Nephron (organoid): Measurements from ENCODE around the gene DTD2.

ENCODE experiments used
- H3K27ac Mint-ChIP-seq, 3 experiments: 2 replicates each; pipeline ENCODE4 v1.8.0; 2020; ENCODE audit warnings: mixed read lengths in 3 of 3, mild to moderate bottlenecking in 2 of 3, moderate library complexity in 1 of 3
- H3K27me3 Mint-ChIP-seq: 2 replicates; pipeline ENCODE4 v1.8.0; 2021; ENCODE audit warnings: low read depth, mild to moderate bottlenecking, moderate library complexity, mixed read lengths
- H3K36me3 Mint-ChIP-seq: 2 replicates; pipeline ENCODE4 v1.8.0; 2020; ENCODE audit warnings: low read depth, mixed read lengths
- H3K4me1 Mint-ChIP-seq: 2 replicates; pipeline ENCODE4 v1.8.0; 2020; ENCODE audit warnings: mixed read lengths
- H3K4me3 Mint-ChIP-seq, 3 experiments: 2 replicates each; pipeline ENCODE4 v1.8.0; 2020; ENCODE audit warnings: mild to moderate bottlenecking in 3 of 3, mixed read lengths in 3 of 3, moderate library complexity in 2 of 3
- H3K9me3 Mint-ChIP-seq: 2 replicates; pipeline ENCODE4 v1.8.0; 2020; ENCODE audit warnings: mixed read lengths
- TF ChIP-seq, protein P1 (sequence below), 3 experiments: fragments of 200-600 bp; sonication (generic); IDR thresholded peaks; one replicate each; pipeline ENCODE4 v1.5.0; 2021; ENCODE audit warnings: antibody characterized with exemption in 3 of 3; ENCODE audit not compliant: unreplicated experiment in 3 of 3

Gene DTD2

GRCh38 chr14:31487886-31488285 lies 30.6 kb upstream of the DTD2 start, which contains the start of gene GPR33:
Gene GPR33, minus strand, starts transcription at chr14:31488039. Its CDS starts 4,074 bp downstream, at chr14:31483965.
- H3K27me3 Mint-ChIP-seq, result no peaks in the 10 kb centered on the region
- H3K4me3 Mint-ChIP-seq, result no peak within 1 kb of the TSS
- TF ChIP-seq, protein P1, sequence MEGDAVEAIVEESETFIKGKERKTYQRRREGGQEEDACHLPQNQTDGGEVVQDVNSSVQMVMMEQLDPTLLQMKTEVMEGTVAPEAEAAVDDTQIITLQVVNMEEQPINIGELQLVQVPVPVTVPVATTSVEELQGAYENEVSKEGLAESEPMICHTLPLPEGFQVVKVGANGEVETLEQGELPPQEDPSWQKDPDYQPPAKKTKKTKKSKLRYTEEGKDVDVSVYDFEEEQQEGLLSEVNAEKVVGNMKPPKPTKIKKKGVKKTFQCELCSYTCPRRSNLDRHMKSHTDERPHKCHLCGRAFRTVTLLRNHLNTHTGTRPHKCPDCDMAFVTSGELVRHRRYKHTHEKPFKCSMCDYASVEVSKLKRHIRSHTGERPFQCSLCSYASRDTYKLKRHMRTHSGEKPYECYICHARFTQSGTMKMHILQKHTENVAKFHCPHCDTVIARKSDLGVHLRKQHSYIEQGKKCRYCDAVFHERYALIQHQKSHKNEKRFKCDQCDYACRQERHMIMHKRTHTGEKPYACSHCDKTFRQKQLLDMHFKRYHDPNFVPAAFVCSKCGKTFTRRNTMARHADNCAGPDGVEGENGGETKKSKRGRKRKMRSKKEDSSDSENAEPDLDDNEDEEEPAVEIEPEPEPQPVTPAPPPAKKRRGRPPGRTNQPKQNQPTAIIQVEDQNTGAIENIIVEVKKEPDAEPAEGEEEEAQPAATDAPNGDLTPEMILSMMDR (IDR thresholded peaks at IDR 0.05; ENCODE audit: unreplicated experiment in 3 of 3), result no peak
- no peaks in the 10 kb centered on the region for H3K4me1 Mint-ChIP-seq
- no peaks in the 10 kb centered on the region for H3K9me3 Mint-ChIP-seq
- no peak within 1 kb of the TSS for H3K27ac Mint-ChIP-seq
- no peaks in the 10 kb centered on the region for H3K36me3 Mint-ChIP-seq

DNA sequence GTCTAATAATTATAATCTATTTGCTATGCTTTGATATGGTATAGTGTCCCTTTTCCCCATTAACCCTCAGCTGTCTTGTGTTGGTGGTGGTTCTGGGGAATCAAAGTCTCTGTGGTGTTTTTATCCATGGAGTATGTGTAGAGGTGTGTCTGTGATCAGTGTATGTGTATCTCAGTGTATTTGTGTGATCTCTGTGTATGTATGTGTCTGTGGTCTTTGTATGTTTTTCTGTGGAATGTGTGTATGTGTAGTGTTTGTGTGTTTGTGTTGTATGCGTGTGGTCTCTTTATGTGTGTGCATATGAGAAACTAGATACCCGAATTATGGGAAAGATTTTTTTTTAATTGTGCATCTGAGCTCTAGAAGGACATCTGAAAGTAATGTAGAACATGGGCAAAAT lies 29.5 kb upstream of the DTD2 start:
- TF ChIP-seq, protein P1 (IDR thresholded peaks at IDR 0.05; ENCODE audit: unreplicated experiment in 3 of 3), result no peak
- Mint-ChIP-seq H3K27ac (no peak overlapping the region), H3K4me3 (no peak overlapping the region), H3K36me3 (no peaks in the 10 kb centered on the region), H3K27me3 (no peaks in the 10 kb centered on the region), H3K9me3 (no peaks in the 10 kb centered on the region), H3K4me1 (no peaks in the 10 kb centered on the region)

DNA sequence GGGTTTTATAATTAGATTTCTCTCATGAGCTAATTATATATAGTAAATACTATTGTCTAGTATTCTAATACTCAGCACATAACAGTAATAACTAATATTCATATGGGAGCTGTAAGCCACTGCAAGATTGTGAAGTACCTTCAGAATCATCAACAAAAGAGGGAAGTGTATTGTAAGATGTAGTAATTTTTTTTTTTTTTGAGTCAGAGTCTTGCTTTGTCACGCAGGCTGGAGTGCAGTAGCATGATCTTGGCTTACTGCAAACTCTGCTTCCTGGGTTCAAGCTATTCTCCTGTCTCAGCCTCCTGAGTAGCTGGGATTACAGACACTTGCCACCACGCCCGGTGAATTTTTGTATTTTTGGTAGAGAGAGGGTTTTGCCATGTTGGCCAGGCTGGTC lies 27.4 kb upstream of the DTD2 start:
- no peaks in the 10 kb centered on the region for H3K36me3 Mint-ChIP-seq
- H3K27ac Mint-ChIP-seq, result no peak overlapping the region
- TF ChIP-seq, protein P1 (IDR thresholded peaks at IDR 0.05; ENCODE audit: unreplicated experiment in 3 of 3), result no peak
- H3K4me3 Mint-ChIP-seq, result no peak overlapping the region
- H3K27me3 Mint-ChIP-seq, result no peaks in the 10 kb centered on the region
- H3K9me3 Mint-ChIP-seq, result no peaks in the 10 kb centered on the region
- no peaks in the 10 kb centered on the region for H3K4me1 Mint-ChIP-seq

GRCh38 chr14:31480156-31480555 lies 22.9 kb upstream of the DTD2 start:
- H3K36me3 Mint-ChIP-seq, result no peaks in the 10 kb centered on the region

DNA sequence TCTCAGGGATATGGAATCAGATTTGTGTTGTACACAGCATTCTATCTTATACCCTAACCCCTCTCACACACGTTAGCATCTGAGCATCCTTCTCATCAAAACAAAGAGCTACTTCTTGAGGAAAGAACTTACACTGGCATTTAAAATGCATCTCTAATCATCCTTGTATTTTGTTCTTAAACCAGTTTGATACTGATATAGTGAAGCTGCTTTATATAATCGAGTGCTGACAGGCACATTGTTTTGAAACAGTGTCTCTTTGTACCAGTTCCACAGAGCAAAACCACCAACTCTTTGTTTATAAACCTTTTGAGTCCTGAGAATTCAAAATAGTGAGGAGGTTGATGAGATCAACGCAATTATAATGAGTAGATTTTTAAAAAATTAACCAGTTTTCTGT lies 21.7 kb upstream of the DTD2 start:
- H3K4me1 Mint-ChIP-seq, result no peaks in the 10 kb centered on the region
- H3K36me3 Mint-ChIP-seq, result peaks cover 2% of the 10 kb centered on the region
- H3K27me3 Mint-ChIP-seq, result no peaks in the 10 kb centered on the region
- peaks cover 2% of the 10 kb centered on the region for H3K9me3 Mint-ChIP-seq
- H3K4me3 Mint-ChIP-seq, result no peak overlapping the region
- H3K27ac Mint-ChIP-seq, result no peak overlapping the region
- TF ChIP-seq, protein P1 (IDR thresholded peaks at IDR 0.05; ENCODE audit: unreplicated experiment in 3 of 3), result no peak

More at GRCh38 chr14:31480156-31480555, 22.9 kb upstream of the DTD2 start:
- TF ChIP-seq, protein P1 (IDR thresholded peaks at IDR 0.05; ENCODE audit: unreplicated experiment in 3 of 3), result no peak
- Mint-ChIP-seq H3K27me3 (no peaks in the 10 kb centered on the region), H3K4me1 (no peaks in the 10 kb centered on the region), H3K27ac (no peak overlapping the region), H3K9me3 (no peaks in the 10 kb centered on the region), H3K4me3 (no peak overlapping the region)

DNA sequence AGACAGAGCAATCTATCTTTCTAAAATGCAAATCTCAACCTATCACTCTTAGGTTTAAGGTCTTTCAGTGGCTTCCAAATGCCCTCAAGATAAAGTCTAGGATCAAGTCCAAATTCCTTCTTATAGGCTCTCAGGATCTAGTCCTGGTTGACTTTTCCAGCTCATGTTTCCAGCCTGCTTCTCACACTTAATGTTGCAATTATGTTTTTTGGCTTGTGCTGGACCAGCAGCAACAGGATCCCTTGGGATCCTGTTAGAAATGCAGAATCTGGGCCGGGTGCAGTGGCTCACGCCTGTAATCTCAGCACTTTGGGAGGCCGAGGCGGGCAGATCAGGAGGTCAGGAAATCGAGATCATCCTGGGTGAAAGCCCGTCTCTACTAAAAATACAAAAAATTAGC lies 19.9 kb upstream of the DTD2 start:
- Mint-ChIP-seq H3K36me3 (peaks cover 3% of the 10 kb centered on the region), H3K27me3 (no peaks in the 10 kb centered on the region), H3K4me3 (no peak overlapping the region), H3K27ac (peak overlapping the region in 2 of 3 experiments; percentile 13 to 62), H3K4me1 (no peaks in the 10 kb centered on the region), H3K9me3 (peaks cover 5% of the 10 kb centered on the region)
- TF ChIP-seq, protein P1 (IDR thresholded peaks at IDR 0.05; ENCODE audit: unreplicated experiment in 3 of 3), result no peak
